ENCODE results near the gene ZC2HC1C.

The ZC2HC1C gene

GRCh38 chr14:75069121-75069810 lies at the start of gene ZC2HC1C:
Gene ZC2HC1C (plus strand): TSS chr14:75069641. CDS start chr14:75070574, 933 bp downstream.
- peak; percentile 93 for DNase-seq (ENCODE audit: low spot score)

- no peak for DNase-seq (ENCODE audit: low spot score)
These were observed 46.8 kb upstream of the ZC2HC1C start for GRCh38 chr14:75022655-75023054.

GRCh38 chr14:75023108-75023507 lies 46.3 kb upstream of the ZC2HC1C start:
- DNase-seq (ENCODE audit: low spot score), result no peak

- peak; percentile 19 for DNase-seq (ENCODE audit: low spot score)
These were observed 44.4 kb upstream of the ZC2HC1C start for GRCh38 chr14:75025082-75025481.

GRCh38 chr14:75025876-75026275 lies 43.6 kb upstream of the ZC2HC1C start:
- DNase-seq (ENCODE audit: low spot score), result no peak

GRCh38 chr14:75030147-75030546 lies 39.3 kb upstream of the ZC2HC1C start:
- DNase-seq (ENCODE audit: low spot score), result no peak

GRCh38 chr14:75032939-75033338 lies 36.5 kb upstream of the ZC2HC1C start:
- DNase-seq (ENCODE audit: low spot score), result no peak

- no peak for DNase-seq (ENCODE audit: low spot score)
These were observed 28.9 kb upstream of the ZC2HC1C start for GRCh38 chr14:75040507-75040906.

- no peak for DNase-seq (ENCODE audit: low spot score)
These were observed 28.5 kb upstream of the ZC2HC1C start for GRCh38 chr14:75040959-75041358.

GRCh38 chr14:75041613-75042012 lies 27.8 kb upstream of the ZC2HC1C start:
- DNase-seq (ENCODE audit: low spot score), result peak; percentile 80

GRCh38 chr14:75042035-75042434 lies 27.4 kb upstream of the ZC2HC1C start:
- no peak for DNase-seq (ENCODE audit: low spot score)

GRCh38 chr14:75044322-75044721 lies 25.1 kb upstream of the ZC2HC1C start:
- peak; percentile 16 for DNase-seq (ENCODE audit: low spot score)

GRCh38 chr14:75044752-75045151 lies 24.7 kb upstream of the ZC2HC1C start:
- DNase-seq (ENCODE audit: low spot score), result no peak

- no peak for DNase-seq (ENCODE audit: low spot score)
These were observed 23.2 kb upstream of the ZC2HC1C start for GRCh38 chr14:75046275-75046674.

GRCh38 chr14:75046899-75047298 lies 22.5 kb upstream of the ZC2HC1C start:
- no peak for DNase-seq (ENCODE audit: low spot score)

- no peak for DNase-seq (ENCODE audit: low spot score)
These were observed 21.9 kb upstream of the ZC2HC1C start for GRCh38 chr14:75047506-75047905.

- DNase-seq (ENCODE audit: low spot score), result no peak
These were observed 21.3 kb upstream of the ZC2HC1C start for GRCh38 chr14:75048101-75048500.

- DNase-seq (ENCODE audit: low spot score), result no peak
These were observed 20.3 kb upstream of the ZC2HC1C start for GRCh38 chr14:75049136-75049535.

- DNase-seq (ENCODE audit: low spot score), result no peak
These were observed 19.7 kb upstream of the ZC2HC1C start for GRCh38 chr14:75049731-75050201.

GRCh38 chr14:75050852-75051555 lies 18.4 kb upstream of the ZC2HC1C start, which contains the start of gene MLH3:
Gene MLH3 (minus strand): TSS chr14:75051467. CDS start chr14:75049655, 1,812 bp downstream.
- peak; percentile 89 for DNase-seq (ENCODE audit: low spot score)

GRCh38 chr14:75051556-75051899 lies 17.9 kb upstream of the ZC2HC1C start:
- no peak for DNase-seq (ENCODE audit: low spot score)

- DNase-seq (ENCODE audit: low spot score), result no peak
These were observed 15.8 kb upstream of the ZC2HC1C start for GRCh38 chr14:75053396-75054291.
